Nephron progenitor cell (in vitro differentiated cells): ENCODE data around the gene B4GALT3.
A peak's percentile ranks its signal among the peaks of the same experiment; 100 is the strongest.

Experiments used
- DNase-seq: peaks from one replicate; pipeline ENCODE4 v3.0.0; 2021
- H3K27ac Mint-ChIP-seq: 2 replicates; pipeline ENCODE4 v1.8.0; 2021; ENCODE audit warnings: mild to moderate bottlenecking, moderate library complexity, mixed read lengths
- H3K27me3 Mint-ChIP-seq: 2 replicates; pipeline ENCODE4 v1.8.0; 2021; ENCODE audit warnings: mild to moderate bottlenecking, low read depth, mixed read lengths; ENCODE audit not compliant: poor library complexity
- H3K36me3 Mint-ChIP-seq: 2 replicates; pipeline ENCODE4 v1.8.0; 2021; ENCODE audit warnings: low read depth, mixed read lengths
- H3K4me1 Mint-ChIP-seq: 2 replicates; pipeline ENCODE4 v1.8.0; 2021; ENCODE audit warnings: mixed read lengths
- H3K4me3 Mint-ChIP-seq: 2 replicates; pipeline ENCODE4 v1.8.0; 2021; ENCODE audit warnings: mild to moderate bottlenecking, moderate library complexity, mixed read lengths
- H3K9me3 Mint-ChIP-seq: 2 replicates; pipeline ENCODE4 v1.8.0; 2021; ENCODE audit warnings: mild to moderate bottlenecking, moderate library complexity, mixed read lengths
- TF ChIP-seq, protein P1 (sequence below): fragments of 200-600 bp; sonication (generic); IDR thresholded peaks from 2 replicates; pipeline ENCODE4 v1.5.0; 2021; ENCODE audit warnings: antibody characterized with exemption

Gene B4GALT3

DNA sequence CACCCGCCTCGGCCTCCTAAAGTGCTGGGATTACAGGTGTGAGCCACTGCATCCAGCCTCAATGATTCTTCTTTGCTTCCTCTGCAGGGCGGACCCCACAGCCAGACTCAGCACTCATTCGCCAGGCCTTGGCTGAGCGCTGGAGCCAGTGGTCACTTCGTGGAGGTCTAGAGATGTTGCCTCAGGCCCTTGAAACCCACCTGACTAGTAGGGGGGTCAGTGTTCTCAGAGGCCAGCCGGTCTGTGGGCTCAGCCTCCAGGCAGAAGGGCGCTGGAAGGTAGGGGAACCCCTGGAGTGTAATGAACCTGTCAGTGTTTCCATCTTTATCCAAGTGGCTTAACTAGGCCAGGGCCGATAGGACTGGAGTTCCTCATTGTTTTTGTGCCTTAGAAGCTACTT, 8.4 kb downstream of the B4GALT3 start:
- TF ChIP-seq, protein P1, sequence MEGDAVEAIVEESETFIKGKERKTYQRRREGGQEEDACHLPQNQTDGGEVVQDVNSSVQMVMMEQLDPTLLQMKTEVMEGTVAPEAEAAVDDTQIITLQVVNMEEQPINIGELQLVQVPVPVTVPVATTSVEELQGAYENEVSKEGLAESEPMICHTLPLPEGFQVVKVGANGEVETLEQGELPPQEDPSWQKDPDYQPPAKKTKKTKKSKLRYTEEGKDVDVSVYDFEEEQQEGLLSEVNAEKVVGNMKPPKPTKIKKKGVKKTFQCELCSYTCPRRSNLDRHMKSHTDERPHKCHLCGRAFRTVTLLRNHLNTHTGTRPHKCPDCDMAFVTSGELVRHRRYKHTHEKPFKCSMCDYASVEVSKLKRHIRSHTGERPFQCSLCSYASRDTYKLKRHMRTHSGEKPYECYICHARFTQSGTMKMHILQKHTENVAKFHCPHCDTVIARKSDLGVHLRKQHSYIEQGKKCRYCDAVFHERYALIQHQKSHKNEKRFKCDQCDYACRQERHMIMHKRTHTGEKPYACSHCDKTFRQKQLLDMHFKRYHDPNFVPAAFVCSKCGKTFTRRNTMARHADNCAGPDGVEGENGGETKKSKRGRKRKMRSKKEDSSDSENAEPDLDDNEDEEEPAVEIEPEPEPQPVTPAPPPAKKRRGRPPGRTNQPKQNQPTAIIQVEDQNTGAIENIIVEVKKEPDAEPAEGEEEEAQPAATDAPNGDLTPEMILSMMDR: no peak
- Mint-ChIP-seq H3K27ac (no peak overlapping the region), H3K4me1 (peaks cover 35% of the 10 kb centered on the region), H3K4me3 (peak overlapping the region; percentile 89), H3K36me3 (peaks cover 43% of the 10 kb centered on the region), H3K27me3 (no peaks in the 10 kb centered on the region), H3K9me3 (no peaks in the 10 kb centered on the region)
- DNase-seq: no peak

DNA sequence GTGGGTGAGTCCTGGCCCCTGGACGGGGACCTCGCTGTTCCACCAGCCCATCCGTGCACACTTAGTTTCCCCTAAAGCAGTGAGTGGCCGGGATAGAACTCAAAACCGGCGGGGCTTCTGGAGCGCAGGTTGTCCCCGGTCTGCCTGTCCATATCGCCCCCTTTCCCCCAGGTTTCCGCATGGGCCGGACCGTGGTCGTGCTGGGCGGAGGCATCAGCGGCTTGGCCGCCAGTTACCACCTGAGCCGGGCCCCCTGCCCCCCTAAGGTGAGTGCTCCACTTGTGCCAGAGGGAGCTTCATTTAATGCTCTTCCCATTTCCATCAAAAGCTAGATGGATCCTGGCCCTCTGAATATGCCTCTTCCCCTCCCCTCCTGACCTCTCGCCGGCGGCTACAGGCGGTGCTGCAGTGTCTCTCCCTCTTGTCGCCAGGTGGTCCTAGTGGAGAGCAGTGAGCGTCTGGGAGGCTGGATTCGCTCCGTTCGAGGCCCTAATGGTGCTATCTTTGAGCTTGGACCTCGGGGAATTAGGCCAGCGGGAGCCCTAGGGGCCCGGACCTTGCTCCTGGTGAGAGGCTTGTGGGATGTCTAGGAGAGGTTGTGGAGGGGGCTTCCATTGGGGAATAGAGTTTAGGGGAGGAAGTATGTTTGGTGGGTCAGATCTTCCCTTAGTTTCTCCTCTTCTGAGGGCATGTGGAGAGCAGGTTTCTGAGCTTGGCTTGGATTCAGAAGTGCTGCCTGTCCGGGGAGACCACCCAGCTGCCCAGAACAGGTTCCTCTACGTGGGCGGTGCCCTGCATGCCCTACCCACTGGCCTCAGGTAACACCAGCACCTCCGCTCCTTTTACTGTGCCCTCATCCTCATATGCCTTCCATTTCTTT, 10.4 kb downstream of the B4GALT3 start:
- H3K9me3 Mint-ChIP-seq: no peaks in the 10 kb centered on the region
- H3K36me3 Mint-ChIP-seq: peaks cover 42% of the 10 kb centered on the region
- peak overlapping the region; percentile 99 for H3K27ac Mint-ChIP-seq
- H3K4me1 Mint-ChIP-seq: peaks cover 47% of the 10 kb centered on the region
- peak overlapping the region; percentile 89 for H3K4me3 Mint-ChIP-seq
- H3K27me3 Mint-ChIP-seq: peaks cover 2% of the 10 kb centered on the region
- peak; percentile 48 for DNase-seq
- TF ChIP-seq, protein P1: no peak

DNA sequence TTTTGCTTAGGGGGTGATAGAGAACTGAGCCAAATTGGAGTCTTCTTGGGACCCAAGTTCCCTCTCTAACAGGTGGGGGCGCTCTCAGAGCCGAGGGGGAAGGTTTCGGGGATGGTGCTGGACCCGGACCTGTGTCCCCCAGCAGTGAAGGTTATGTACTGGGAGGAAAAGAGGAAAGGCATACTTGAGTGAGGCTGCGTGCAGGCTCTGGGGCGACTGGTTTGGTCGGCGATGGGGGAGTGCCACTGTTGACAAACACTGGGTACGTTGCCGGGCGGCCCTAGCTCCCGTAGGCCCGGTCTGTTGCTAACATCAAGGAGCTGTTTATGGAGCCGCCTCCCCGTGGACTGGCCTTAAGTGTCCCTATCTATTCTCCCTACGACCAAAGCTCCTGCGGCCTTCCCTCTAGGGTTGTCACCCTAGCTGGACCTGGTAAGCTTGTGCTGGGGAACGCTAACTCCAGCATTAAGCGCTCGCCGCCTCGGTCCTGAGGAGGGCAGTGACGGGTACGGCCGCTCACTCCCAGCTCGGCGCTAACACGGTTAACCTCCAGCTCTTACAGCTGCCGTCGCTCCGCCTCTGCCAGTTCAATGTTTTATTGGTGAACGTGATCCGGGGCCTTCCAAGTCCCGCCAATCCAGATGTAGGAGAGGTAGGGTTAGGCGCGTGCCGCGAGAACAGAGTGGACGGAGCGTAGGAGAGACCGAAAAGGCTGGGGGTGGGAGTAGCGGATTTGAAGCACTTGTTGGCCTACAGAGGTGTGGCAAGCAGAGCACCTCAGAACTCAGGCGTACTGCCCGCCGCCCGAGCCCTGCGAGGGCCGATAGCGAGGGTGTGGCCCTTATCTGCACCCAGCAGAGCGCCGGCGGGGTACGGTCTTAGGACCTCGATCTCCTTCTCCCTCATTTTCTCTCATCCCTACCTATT, 11.3 kb downstream of the B4GALT3 start, which contains the start of gene PPOX:
PPOX (plus strand) TSS at position 685 of the 927 bp plus-strand sequence. CDS start 422 bp downstream, outside the sequence.
- TF ChIP-seq, protein P1: peak; percentile 40
- Mint-ChIP-seq H3K27ac (peak within 1 kb of the TSS; percentile 99), H3K27me3 (peaks cover 2% of the 10 kb centered on the region), H3K4me1 (peaks cover 56% of the 10 kb centered on the region), H3K36me3 (peaks cover 42% of the 10 kb centered on the region), H3K4me3 (peak within 1 kb of the TSS; percentile 89), H3K9me3 (no peaks in the 10 kb centered on the region)
- DNase-seq: peak; percentile 87

- H3K4me1 Mint-ChIP-seq: peaks cover 66% of the 10 kb centered on the region
- H3K9me3 Mint-ChIP-seq: no peaks in the 10 kb centered on the region
- H3K4me3 Mint-ChIP-seq: peak overlapping the region; percentile 72
- H3K27ac Mint-ChIP-seq: peak overlapping the region; percentile 93
- H3K27me3 Mint-ChIP-seq: peaks cover 2% of the 10 kb centered on the region
- H3K36me3 Mint-ChIP-seq: peaks cover 40% of the 10 kb centered on the region
- DNase-seq: no peak
- TF ChIP-seq, protein P1: no peak
These were observed 12.3 kb downstream of the B4GALT3 start for GRCh38 chr1:161164901-161165610.

GRCh38 chr1:161163793-161164192, 13.5 kb downstream of the B4GALT3 start:
- DNase-seq: no peak
- TF ChIP-seq, protein P1: no peak
- Mint-ChIP-seq H3K9me3 (no peaks in the 10 kb centered on the region), H3K27ac (peak overlapping the region; percentile 93), H3K4me1 (peaks cover 75% of the 10 kb centered on the region), H3K27me3 (peaks cover 2% of the 10 kb centered on the region), H3K36me3 (peaks cover 35% of the 10 kb centered on the region), H3K4me3 (no peak overlapping the region)
